K562 (cell line): ENCODE measurements around the gene UTP14A. TPM values are rescaled to one million over a fixed set of nuclear protein-coding genes. Genes with fewer than 3 reads are reported as not detected.

Experiments used
- NCOA4 ChIP-seq: fragments of 450-650 bp; IDR thresholded peaks from 2 replicates; pipeline ENCODE4 v1.6.1; 2018; ENCODE audit warnings: mild to moderate bottlenecking; ENCODE audit not compliant: partially characterized antibody
- SIN3B ChIP-seq: fragments of 450-650 bp; IDR thresholded peaks from 2 replicates; pipeline ENCODE4 v1.6.1; 2017; ENCODE audit warnings: low read depth, mild to moderate bottlenecking, moderate library complexity
- SRSF3 ChIP-seq: fragments of 200-400 bp; formaldehyde crosslinking; IDR thresholded peaks from 2 replicates; pipeline ENCODE4 v1.6.1; 2016; ENCODE audit warnings: mild to moderate bottlenecking, low read length, moderate library complexity; ENCODE audit not compliant: insufficient read depth
- polyA plus RNA-seq, 8 experiments: library from polyadenylated mRNA; depleted of rRNA in 4 of 8; stranded (reverse) in 5 of 8; unstranded in 3 of 8; fragments of >200 nt; fragmentation: Nextera tagmentation in 2 of 8; fragmentation: Illumina TruSeq in 1 of 8; extraction: Ambion mirVana in 2 of 8; extraction: Trizol in 1 of 8; gene quantifications; 2 replicates each; pipeline versions ENCODE4 v1.2.1 to v1.2.3, GENCODE V29; 2011 to 2014; ENCODE audit warnings: inconsistent platforms in 1 of 8, missing spikeins in 1 of 8
- total RNA-seq, 7 experiments: library from RNA; depleted of rRNA in 6 of 7; stranded (reverse); fragments of >200 nt in 6 of 7; fragmentation: Illumina TruSeq in 2 of 7; extraction: Trizol in 2 of 7; gene quantifications; 2 replicates each; pipeline versions ENCODE4 v1.2.1 to v1.2.3, GENCODE V29; 2011 to 2021; ENCODE audit warnings: low replicate concordance in 1 of 7
- TF ChIP-seq, protein P1 (sequence below): fragments of 250-450 bp; sonication (Bioruptor Pico); IDR thresholded peaks from 2 replicates; pipeline ENCODE4 v1.5.0; 2021; ENCODE audit warnings: mild to moderate bottlenecking, borderline replicate concordance
- TF ChIP-seq, protein P2 (sequence below): conservative IDR thresholded peaks from 2 replicates; pipeline ENCODE4 v1.6.1; 2011; ENCODE audit warnings: low read depth, mild to moderate bottlenecking, low read length; ENCODE audit not compliant: control insufficient read depth
- TF ChIP-seq, protein P3 (sequence below): fragments of 250-450 bp; sonication (Bioruptor Pico); IDR thresholded peaks from 2 replicates; pipeline ENCODE4 v1.5.0; 2021

The UTP14A gene
- total and polyA plus RNA-seq, 9 of the 15 experiments (the other 6 are each of a cell fraction or from before 2014, with no cell fraction given): 30.5 to 91.0 (median 64.1) TPM

DNA sequence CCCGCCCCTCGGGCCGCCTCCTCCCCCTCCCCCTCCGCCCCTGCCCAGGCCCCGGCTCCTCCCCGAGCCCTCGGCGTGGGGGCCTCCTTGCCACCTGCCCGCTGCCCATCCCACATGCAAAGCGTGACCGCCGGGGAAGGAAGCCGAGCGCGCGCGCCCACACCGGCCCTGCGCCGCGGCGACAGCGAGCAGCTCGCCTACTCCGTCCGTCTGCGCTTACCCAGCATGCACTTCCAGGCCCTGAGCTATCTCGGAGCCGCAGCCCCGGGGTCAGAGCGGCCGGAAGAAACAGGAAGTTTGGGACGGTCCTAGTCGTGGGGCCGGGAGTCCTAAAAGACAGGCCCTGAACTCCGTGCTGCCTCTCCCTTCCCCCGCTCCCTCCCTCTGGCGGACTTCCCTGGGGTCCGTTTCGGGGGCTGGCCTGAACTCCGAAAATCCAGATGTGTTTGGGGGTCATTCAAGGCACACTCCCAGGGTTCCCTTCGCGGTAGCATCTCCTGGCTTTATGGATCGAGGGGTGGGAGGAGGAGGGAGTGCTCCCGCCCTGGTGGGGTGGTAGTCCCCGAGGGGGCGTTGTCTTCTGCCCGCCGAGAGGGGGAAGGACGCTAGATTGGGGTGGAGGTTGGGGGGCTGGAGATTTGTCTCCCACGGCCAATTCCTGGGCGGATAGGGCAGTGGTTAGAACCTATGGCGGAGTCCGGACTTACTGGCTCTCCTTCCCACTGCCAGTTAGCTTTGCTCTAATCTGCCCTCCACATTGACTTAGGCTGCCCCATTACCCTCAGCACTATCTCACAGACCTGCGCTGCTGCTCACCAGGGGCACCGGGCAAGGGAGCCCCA is 51.5 kb downstream of the UTP14A start (continued):
- TF ChIP-seq, protein P1, sequence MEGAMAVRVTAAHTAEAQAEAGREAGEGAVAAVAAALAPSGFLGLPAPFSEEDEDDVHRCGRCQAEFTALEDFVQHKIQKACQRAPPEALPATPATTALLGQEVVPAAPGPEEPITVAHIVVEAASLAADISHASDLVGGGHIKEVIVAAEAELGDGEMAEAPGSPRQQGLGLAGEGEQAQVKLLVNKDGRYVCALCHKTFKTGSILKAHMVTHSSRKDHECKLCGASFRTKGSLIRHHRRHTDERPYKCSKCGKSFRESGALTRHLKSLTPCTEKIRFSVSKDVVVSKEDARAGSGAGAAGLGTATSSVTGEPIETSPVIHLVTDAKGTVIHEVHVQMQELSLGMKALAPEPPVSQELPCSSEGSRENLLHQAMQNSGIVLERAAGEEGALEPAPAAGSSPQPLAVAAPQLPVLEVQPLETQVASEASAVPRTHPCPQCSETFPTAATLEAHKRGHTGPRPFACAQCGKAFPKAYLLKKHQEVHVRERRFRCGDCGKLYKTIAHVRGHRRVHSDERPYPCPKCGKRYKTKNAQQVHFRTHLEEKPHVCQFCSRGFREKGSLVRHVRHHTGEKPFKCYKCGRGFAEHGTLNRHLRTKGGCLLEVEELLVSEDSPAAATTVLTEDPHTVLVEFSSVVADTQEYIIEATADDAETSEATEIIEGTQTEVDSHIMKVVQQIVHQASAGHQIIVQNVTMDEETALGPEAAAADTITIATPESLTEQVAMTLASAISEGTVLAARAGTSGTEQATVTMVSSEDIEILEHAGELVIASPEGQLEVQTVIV (CRISPR knock-in tag): no peak
- TF ChIP-seq NCOA4 (no peak), SRSF3 (no peak), SIN3B (no peak)
- TF ChIP-seq, protein P2, sequence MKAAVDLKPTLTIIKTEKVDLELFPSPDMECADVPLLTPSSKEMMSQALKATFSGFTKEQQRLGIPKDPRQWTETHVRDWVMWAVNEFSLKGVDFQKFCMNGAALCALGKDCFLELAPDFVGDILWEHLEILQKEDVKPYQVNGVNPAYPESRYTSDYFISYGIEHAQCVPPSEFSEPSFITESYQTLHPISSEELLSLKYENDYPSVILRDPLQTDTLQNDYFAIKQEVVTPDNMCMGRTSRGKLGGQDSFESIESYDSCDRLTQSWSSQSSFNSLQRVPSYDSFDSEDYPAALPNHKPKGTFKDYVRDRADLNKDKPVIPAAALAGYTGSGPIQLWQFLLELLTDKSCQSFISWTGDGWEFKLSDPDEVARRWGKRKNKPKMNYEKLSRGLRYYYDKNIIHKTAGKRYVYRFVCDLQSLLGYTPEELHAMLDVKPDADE: peak; percentile 60; the same call in 1 of the 2 replicates
- TF ChIP-seq, protein P3, sequence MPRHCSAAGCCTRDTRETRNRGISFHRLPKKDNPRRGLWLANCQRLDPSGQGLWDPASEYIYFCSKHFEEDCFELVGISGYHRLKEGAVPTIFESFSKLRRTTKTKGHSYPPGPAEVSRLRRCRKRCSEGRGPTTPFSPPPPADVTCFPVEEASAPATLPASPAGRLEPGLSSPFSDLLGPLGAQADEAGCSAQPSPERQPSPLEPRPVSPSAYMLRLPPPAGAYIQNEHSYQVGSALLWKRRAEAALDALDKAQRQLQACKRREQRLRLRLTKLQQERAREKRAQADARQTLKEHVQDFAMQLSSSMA (CRISPR knock-in tag): no peak
